GM10248 (cell line): Measurements from ENCODE around the gene TMEM244.

Experiments used
- CTCF ChIA-PET: fragments of 300-600 bp; sonication (Branson Sonifier 250); formaldehyde crosslinking; extraction: SDS; loops from one replicate; lab custom pipeline; 2021; ENCODE audit warnings: antibody characterized with exemption; lab: Yijun Ruan, JAX
- POLR2A ChIA-PET: fragments of 350-650 bp; sonication (Branson Sonifier 250); formaldehyde crosslinking; extraction: SDS; loops from one replicate; lab custom pipeline; 2020; ENCODE audit warnings: antibody characterized with exemption; lab: Yijun Ruan, JAX
- DNase-seq: peaks from one replicate; pipeline ENCODE4 v3.0.0; 2012; ENCODE audit errors: extremely low spot score
- TF ChIP-seq, protein P1 (sequence below): IDR thresholded peaks from 2 replicates; pipeline ENCODE4 v1.5.1; 2012; ENCODE audit warnings: mild to moderate bottlenecking, low read depth; ENCODE audit errors: extremely low read depth, missing control alignments, control extremely low read depth

TMEM244 gene

DNA sequence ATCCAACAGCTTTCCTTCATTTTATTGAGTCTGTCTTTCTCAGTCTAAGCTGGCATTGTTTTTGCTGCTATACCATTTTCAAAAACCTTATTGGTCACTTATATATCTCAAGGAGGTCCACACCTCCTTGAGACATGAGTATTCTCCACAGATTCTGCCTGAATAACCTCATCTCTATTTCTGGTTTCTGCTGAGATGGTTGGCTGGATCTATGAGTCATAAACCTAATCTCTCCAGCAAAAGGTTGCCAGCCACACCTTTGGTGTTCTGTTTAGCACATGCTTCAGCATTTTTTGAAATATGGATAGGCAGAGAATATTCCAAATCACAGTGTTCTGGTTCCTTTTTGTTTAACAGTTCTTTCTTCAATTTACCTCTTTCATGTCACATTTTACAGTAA lies 40.8 kb upstream of the TMEM244 start:
- POLR2A ChIA-PET, result no interaction called here
- CTCF ChIA-PET, result interaction anchor here (1.0 kb wide), 1 partner anchor 12 kb away, joined by 4 read pairs; no protein-coding TSS in a partner anchor
- no peak for DNase-seq
- TF ChIP-seq, protein P1, sequence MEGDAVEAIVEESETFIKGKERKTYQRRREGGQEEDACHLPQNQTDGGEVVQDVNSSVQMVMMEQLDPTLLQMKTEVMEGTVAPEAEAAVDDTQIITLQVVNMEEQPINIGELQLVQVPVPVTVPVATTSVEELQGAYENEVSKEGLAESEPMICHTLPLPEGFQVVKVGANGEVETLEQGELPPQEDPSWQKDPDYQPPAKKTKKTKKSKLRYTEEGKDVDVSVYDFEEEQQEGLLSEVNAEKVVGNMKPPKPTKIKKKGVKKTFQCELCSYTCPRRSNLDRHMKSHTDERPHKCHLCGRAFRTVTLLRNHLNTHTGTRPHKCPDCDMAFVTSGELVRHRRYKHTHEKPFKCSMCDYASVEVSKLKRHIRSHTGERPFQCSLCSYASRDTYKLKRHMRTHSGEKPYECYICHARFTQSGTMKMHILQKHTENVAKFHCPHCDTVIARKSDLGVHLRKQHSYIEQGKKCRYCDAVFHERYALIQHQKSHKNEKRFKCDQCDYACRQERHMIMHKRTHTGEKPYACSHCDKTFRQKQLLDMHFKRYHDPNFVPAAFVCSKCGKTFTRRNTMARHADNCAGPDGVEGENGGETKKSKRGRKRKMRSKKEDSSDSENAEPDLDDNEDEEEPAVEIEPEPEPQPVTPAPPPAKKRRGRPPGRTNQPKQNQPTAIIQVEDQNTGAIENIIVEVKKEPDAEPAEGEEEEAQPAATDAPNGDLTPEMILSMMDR, result no peak

- no peak for DNase-seq
- TF ChIP-seq, protein P1, result no peak
- POLR2A ChIA-PET, result interaction anchor here (0.7 kb wide), 1 partner anchor 541 kb away, joined by 3 read pairs; no protein-coding TSS in a partner anchor
- CTCF ChIA-PET, result interaction anchor here (1.0 to 3.0 kb wide), 5 partner anchors 9 to 297 kb away, joined by 3 to 12 read pairs (median 5); no protein-coding TSS in a partner anchor
These were observed 34.6 kb upstream of the TMEM244 start for GRCh38 chr6:129895692-129896091.

- DNase-seq, result no peak
- CTCF ChIA-PET, result interaction anchor here (1.0 to 3.0 kb wide), 6 partner anchors 8 to 297 kb away, joined by 3 to 12 read pairs (median 5); no protein-coding TSS in a partner anchor
- POLR2A ChIA-PET, result no interaction called here
- TF ChIP-seq, protein P1, result no peak
These were observed 33.8 kb upstream of the TMEM244 start for GRCh38 chr6:129894921-129895320.

GRCh38 chr6:129893640-129894039 lies 32.5 kb upstream of the TMEM244 start:
- POLR2A ChIA-PET, result no interaction called here
- no peak for DNase-seq
- CTCF ChIA-PET, result interaction anchor here (0.7 to 3.0 kb wide), 7 partner anchors 11 to 392 kb away, joined by 3 to 12 read pairs (median 4); no protein-coding TSS in a partner anchor
- TF ChIP-seq, protein P1, result peak; percentile 39

DNA sequence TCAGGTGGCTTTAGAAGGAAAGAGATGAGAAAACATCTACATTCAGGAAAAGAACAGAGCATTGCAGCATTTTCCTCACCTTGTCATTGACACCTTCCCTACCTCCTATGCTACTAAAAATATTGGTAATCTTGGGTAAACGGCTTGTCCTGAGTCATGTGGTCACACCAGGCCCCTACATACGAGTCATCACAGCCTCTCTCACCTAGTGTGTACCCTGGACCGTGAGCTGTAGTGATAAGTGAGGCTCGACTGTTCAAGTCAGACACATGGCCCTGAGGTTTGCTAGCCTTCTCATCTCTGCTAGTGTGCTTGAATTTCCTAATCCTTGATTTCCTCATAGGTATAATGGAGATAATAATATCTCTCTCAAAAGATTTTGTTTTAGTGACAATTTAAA lies 29.6 kb upstream of the TMEM244 start:
- TF ChIP-seq, protein P1, result no peak
- CTCF ChIA-PET, result interaction anchor here (1.4 to 2.7 kb wide), 5 partner anchors 7 to 131 kb away, joined by 4 to 8 read pairs (median 5); no protein-coding TSS in a partner anchor
- POLR2A ChIA-PET, result no interaction called here
- no peak for DNase-seq

- TF ChIP-seq, protein P1, result no peak
- ChIA-PET POLR2A (no interaction called here), CTCF (interaction anchor here (0.8 to 1.7 kb wide), 7 partner anchors 9 to 132 kb away, joined by 3 to 8 read pairs (median 4); no protein-coding TSS in a partner anchor)
- DNase-seq, result no peak
These were observed 29.0 kb upstream of the TMEM244 start for GRCh38 chr6:129890164-129890563.
